ENCODE data around the gene SSBP3.

SSBP3 gene

GRCh38 chr1:54374766-54375165 lies 31.4 kb downstream of the SSBP3 start:
- Histone ChIP-seq H2BK12ac (ENCODE audit: low read length in 2 of 2) (no peak overlapping the region), H3K4ac (ENCODE audit: low read depth in 1 of 2, low read length in 2 of 2) (no peak overlapping the region), H3K14ac (ENCODE audit: low read length in 2 of 2) (no peak overlapping the region), H3K9ac (ENCODE audit: low read length) (no peak overlapping the region), H3K79me1 (replicated peaks; ENCODE audit: low read length, poor library complexity, severe bottlenecking) (peaks cover 56% of the 10 kb centered on the region), H3K4me2 (ENCODE audit: low read length, poor library complexity, severe bottlenecking) (no peak overlapping the region), H3K4me1 (ENCODE audit: control insufficient read depth, insufficient read depth, low read depth, low read length) (peaks cover 34% of the 10 kb centered on the region), H3K27ac (ENCODE audit: low read length, poor library complexity, severe bottlenecking) (no peak overlapping the region), H2AK5ac (ENCODE audit: low read length, severe bottlenecking) (no peak overlapping the region), H3K36me3 (ENCODE audit: control insufficient read depth in 1 of 2, insufficient read depth in 2 of 2, low read depth in 1 of 2, low read length in 2 of 2) (peaks cover 10 to 24% of the 10 kb centered on the region in 2 experiments), H4K91ac (ENCODE audit: low read length) (no peak overlapping the region), H3K9me3 (ENCODE audit: control insufficient read depth, low read length) (no peaks in the 10 kb centered on the region), H2AFZ (ENCODE audit: low read depth, low read length) (no peak overlapping the region), H2BK5ac (ENCODE audit: low read depth, low read length, poor library complexity, severe bottlenecking) (no peak overlapping the region), H3K27me3 (ENCODE audit: control insufficient read depth in 1 of 2, insufficient read depth in 1 of 2, low read length in 2 of 2) (no peaks in the 10 kb centered on the region), H3K23ac (ENCODE audit: low read length in 2 of 2) (no peak overlapping the region), H2BK15ac (ENCODE audit: low read depth, poor library complexity, severe bottlenecking) (no peak overlapping the region), H3K18ac (ENCODE audit: low read depth in 1 of 2, low read length in 2 of 2) (no peak overlapping the region), H3K4me3 (ENCODE audit: insufficient read depth in 1 of 2, low read depth in 1 of 2, low read length in 2 of 2) (no peak overlapping the region), H2BK120ac (ENCODE audit: low read depth, low read length) (no peak overlapping the region), H4K8ac (ENCODE audit: low read length) (no peak overlapping the region)
- WGBS: 87% methylated on average over 8 of the region's 8 CpGs
- no peak for DNase-seq

- Histone ChIP-seq H3K36me3 (ENCODE audit: control insufficient read depth in 1 of 2, insufficient read depth in 2 of 2, low read depth in 1 of 2, low read length in 2 of 2) (peaks cover 13 to 16% of the 10 kb centered on the region in 2 experiments), H2BK12ac (ENCODE audit: low read length in 2 of 2) (no peak overlapping the region), H3K4ac (ENCODE audit: low read depth in 1 of 2, low read length in 2 of 2) (no peak overlapping the region), H3K14ac (ENCODE audit: low read length in 2 of 2) (no peak overlapping the region), H3K23ac (ENCODE audit: low read length in 2 of 2) (no peak overlapping the region), H3K4me3 (ENCODE audit: insufficient read depth in 1 of 2, low read depth in 1 of 2, low read length in 2 of 2) (no peak overlapping the region), H3K27ac (ENCODE audit: low read length, poor library complexity, severe bottlenecking) (no peak overlapping the region), H4K8ac (ENCODE audit: low read length) (no peak overlapping the region), H3K4me2 (ENCODE audit: low read length, poor library complexity, severe bottlenecking) (no peak overlapping the region), H3K27me3 (ENCODE audit: control insufficient read depth in 1 of 2, insufficient read depth in 1 of 2, low read length in 2 of 2) (no peaks in the 10 kb centered on the region), H3K4me1 (ENCODE audit: control insufficient read depth, insufficient read depth, low read depth, low read length) (peaks cover 32% of the 10 kb centered on the region), H2AFZ (ENCODE audit: low read depth, low read length) (no peak overlapping the region), H3K79me1 (replicated peaks; ENCODE audit: low read length, poor library complexity, severe bottlenecking) (peaks cover 44% of the 10 kb centered on the region), H2BK5ac (ENCODE audit: low read depth, low read length, poor library complexity, severe bottlenecking) (no peak overlapping the region), H4K91ac (ENCODE audit: low read length) (no peak overlapping the region), H3K18ac (ENCODE audit: low read depth in 1 of 2, low read length in 2 of 2) (no peak overlapping the region), H2BK120ac (ENCODE audit: low read depth, low read length) (no peak overlapping the region), H3K9ac (ENCODE audit: low read length) (no peak overlapping the region), H2BK15ac (ENCODE audit: low read depth, poor library complexity, severe bottlenecking) (no peak overlapping the region), H2AK5ac (ENCODE audit: low read length, severe bottlenecking) (no peak overlapping the region), H3K9me3 (ENCODE audit: control insufficient read depth, low read length) (no peaks in the 10 kb centered on the region)
- WGBS: 91% methylated on average over 7 of the region's 8 CpGs
- no peak for DNase-seq
Observed at GRCh38 chr1:54372978-54373377, 33.2 kb downstream of the SSBP3 start.

DNA sequence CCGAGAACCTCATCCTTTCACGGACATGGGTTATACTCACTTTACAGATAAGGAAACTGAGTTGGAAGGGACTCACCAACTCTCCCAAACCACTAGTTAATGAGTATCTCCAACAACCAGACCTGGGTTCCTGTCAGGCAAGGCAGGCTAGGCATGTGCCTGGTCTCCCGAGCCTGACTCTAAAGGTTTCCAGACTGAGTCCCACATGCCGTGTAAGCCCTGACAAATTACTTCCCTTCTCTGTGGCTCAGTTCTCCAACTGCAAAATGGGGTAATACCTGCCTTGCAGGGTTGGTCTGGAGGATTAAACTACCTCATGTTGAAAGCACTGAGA lies 34.3 kb downstream of the SSBP3 start:
- 94% methylated on average over 4 of the region's 4 CpGs for WGBS
- no peak overlapping the region for H2BK5ac ChIP-seq (ENCODE audit: low read depth, low read length, poor library complexity, severe bottlenecking)

DNA sequence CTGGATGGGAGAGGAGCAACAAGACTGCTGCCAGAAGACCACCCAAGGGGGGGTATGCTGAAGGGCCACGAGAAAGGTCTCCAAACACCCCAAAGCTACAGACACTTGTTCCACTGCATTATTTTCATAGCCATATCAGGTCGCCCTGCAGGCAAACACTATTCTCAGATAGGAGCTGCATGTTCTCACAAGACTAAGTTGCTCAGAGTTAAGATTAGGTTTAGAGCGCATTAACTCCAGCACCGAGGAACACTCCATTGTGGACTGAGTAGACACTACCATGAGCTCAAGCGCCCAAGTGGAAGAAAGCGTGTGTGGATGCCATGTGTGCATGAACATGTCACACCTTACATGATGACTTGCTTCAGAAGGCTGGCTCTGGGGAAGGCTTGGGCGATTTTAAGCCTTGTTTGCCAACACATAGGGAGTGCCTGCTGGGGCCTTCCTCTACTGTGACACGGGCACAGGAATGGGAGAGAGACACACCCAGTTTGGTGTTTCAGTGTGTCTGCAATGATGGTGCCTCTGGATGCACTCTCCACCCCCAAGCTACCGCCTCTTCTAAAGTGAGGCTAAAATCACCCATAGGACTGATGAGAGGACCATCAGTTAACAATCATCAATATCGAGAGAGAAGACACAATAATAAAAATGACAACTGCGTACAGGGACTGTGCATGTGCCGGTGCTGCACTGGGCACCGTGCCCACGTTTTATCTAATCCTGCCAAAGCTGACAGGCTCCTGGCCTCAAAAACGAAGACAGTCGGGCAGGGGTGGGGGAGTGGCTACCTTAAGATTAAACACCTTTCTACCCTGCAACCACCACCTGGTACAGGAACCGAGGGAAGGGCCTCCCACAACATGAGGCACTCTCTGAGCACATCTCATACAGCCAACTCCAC lies 34.9 kb downstream of the SSBP3 start:
- H4K8ac ChIP-seq (ENCODE audit: low read length): no peak overlapping the region
- H3K4ac ChIP-seq (ENCODE audit: low read depth in 1 of 2, low read length in 2 of 2): no peak overlapping the region
- H3K4me1 ChIP-seq (ENCODE audit: control insufficient read depth, insufficient read depth, low read depth, low read length): peaks cover 26% of the 10 kb centered on the region
- H3K9ac ChIP-seq (ENCODE audit: low read length): no peak overlapping the region
- no peak for DNase-seq
- H3K4me2 ChIP-seq (ENCODE audit: low read length, poor library complexity, severe bottlenecking): no peak overlapping the region
- H3K79me1 ChIP-seq (replicated peaks; ENCODE audit: low read length, poor library complexity, severe bottlenecking): peaks cover 45% of the 10 kb centered on the region
- H2AFZ ChIP-seq (ENCODE audit: low read depth, low read length): no peak overlapping the region
- no peak overlapping the region for H4K91ac ChIP-seq (ENCODE audit: low read length)
- no peak overlapping the region for H3K27ac ChIP-seq (ENCODE audit: low read length, poor library complexity, severe bottlenecking)
- no peaks in the 10 kb centered on the region for H3K27me3 ChIP-seq (ENCODE audit: control insufficient read depth in 1 of 2, insufficient read depth in 1 of 2, low read length in 2 of 2)
- H3K23ac ChIP-seq (ENCODE audit: low read length in 2 of 2): no peak overlapping the region
- H2BK120ac ChIP-seq (ENCODE audit: low read depth, low read length): no peak overlapping the region
- WGBS: 95% methylated on average over 17 of the region's 17 CpGs
- H3K18ac ChIP-seq (ENCODE audit: low read depth in 1 of 2, low read length in 2 of 2): no peak overlapping the region
- no peak overlapping the region for H2AK5ac ChIP-seq (ENCODE audit: low read length, severe bottlenecking)
- H2BK12ac ChIP-seq (ENCODE audit: low read length in 2 of 2): no peak overlapping the region
- peaks cover 13 to 19% of the 10 kb centered on the region in 2 experiments for H3K36me3 ChIP-seq (ENCODE audit: control insufficient read depth in 1 of 2, insufficient read depth in 2 of 2, low read depth in 1 of 2, low read length in 2 of 2)
- H2BK15ac ChIP-seq (ENCODE audit: low read depth, poor library complexity, severe bottlenecking): no peak overlapping the region
- H2BK5ac ChIP-seq (ENCODE audit: low read depth, low read length, poor library complexity, severe bottlenecking): no peak overlapping the region
- no peaks in the 10 kb centered on the region for H3K9me3 ChIP-seq (ENCODE audit: control insufficient read depth, low read length)
- H3K4me3 ChIP-seq (ENCODE audit: insufficient read depth in 1 of 2, low read depth in 1 of 2, low read length in 2 of 2): no peak overlapping the region
- no peak overlapping the region for H3K14ac ChIP-seq (ENCODE audit: low read length in 2 of 2)

More for the DNA sequence above, 34.3 kb downstream of the SSBP3 start:
- Histone ChIP-seq H3K9ac (ENCODE audit: low read length) (no peak overlapping the region), H3K14ac (ENCODE audit: low read length in 2 of 2) (no peak overlapping the region), H3K4me2 (ENCODE audit: low read length, poor library complexity, severe bottlenecking) (no peak overlapping the region), H2BK12ac (ENCODE audit: low read length in 2 of 2) (no peak overlapping the region), H2AFZ (ENCODE audit: low read depth, low read length) (no peak overlapping the region), H3K9me3 (ENCODE audit: control insufficient read depth, low read length) (no peaks in the 10 kb centered on the region), H3K27me3 (ENCODE audit: control insufficient read depth in 1 of 2, insufficient read depth in 1 of 2, low read length in 2 of 2) (no peaks in the 10 kb centered on the region), H3K27ac (ENCODE audit: low read length, poor library complexity, severe bottlenecking) (no peak overlapping the region), H3K23ac (ENCODE audit: low read length in 2 of 2) (no peak overlapping the region), H2BK120ac (ENCODE audit: low read depth, low read length) (no peak overlapping the region), H4K8ac (ENCODE audit: low read length) (no peak overlapping the region), H3K4ac (ENCODE audit: low read depth in 1 of 2, low read length in 2 of 2) (no peak overlapping the region), H3K79me1 (replicated peaks; ENCODE audit: low read length, poor library complexity, severe bottlenecking) (peaks cover 48% of the 10 kb centered on the region), H3K4me1 (ENCODE audit: control insufficient read depth, insufficient read depth, low read depth, low read length) (peaks cover 28% of the 10 kb centered on the region), H4K91ac (ENCODE audit: low read length) (no peak overlapping the region), H3K4me3 (ENCODE audit: insufficient read depth in 1 of 2, low read depth in 1 of 2, low read length in 2 of 2) (no peak overlapping the region), H2BK15ac (ENCODE audit: low read depth, poor library complexity, severe bottlenecking) (no peak overlapping the region), H2AK5ac (ENCODE audit: low read length, severe bottlenecking) (no peak overlapping the region), H3K36me3 (ENCODE audit: control insufficient read depth in 1 of 2, insufficient read depth in 2 of 2, low read depth in 1 of 2, low read length in 2 of 2) (peaks cover 13 to 19% of the 10 kb centered on the region in 2 experiments), H3K18ac (ENCODE audit: low read depth in 1 of 2, low read length in 2 of 2) (no peak overlapping the region)
- DNase-seq: no peak

All from mesenchymal stem cell (in vitro differentiated cells and primary cell).